ENCODE results near the gene ZNF335. TPM values are rescaled to one million over a fixed set of nuclear protein-coding genes. Genes with fewer than 3 reads are reported as not detected.
A peak's percentile ranks its signal among the peaks of the same experiment; 100 is the strongest.

ZNF335 gene
- total and polyA plus RNA-seq, 2 of the 13 experiments (the other 11 are each of a cell fraction or from before 2014, with no cell fraction given) = 9.7 to 13.7 TPM

DNA sequence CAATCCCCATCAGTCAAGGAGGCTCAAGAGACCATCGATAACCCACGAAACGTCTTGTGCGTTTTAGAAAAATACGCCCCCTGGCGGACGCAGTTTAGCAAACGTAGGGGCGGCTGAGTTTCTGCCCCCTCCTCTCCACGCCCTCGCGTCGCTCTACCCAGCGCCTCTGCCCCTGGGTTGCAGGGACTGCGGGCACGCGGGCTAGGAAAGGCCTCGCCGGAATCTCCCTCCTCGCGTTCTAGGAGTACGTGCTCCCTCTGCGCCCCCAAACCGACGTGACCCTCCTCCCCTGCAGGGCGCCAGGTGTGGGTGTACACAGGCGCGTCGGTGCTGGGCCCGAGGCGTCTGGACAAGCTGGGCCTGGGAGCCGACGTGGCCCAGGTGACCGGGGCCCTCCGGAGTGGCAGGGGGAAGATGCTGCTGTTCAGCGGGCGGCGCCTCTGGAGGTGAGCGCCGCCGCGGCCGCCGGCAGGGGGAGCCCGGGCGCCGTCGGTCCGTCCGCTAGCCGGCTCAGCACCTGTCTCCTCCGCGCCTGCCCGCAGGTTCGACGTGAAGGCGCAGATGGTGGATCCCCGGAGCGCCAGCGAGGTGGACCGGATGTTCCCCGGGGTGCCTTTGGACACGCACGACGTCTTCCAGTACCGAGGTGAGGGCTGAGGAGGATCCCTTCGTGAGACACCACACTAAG lies 42.0 kb upstream of the ZNF335 start (continued):
- TF ChIP-seq, protein P1, sequence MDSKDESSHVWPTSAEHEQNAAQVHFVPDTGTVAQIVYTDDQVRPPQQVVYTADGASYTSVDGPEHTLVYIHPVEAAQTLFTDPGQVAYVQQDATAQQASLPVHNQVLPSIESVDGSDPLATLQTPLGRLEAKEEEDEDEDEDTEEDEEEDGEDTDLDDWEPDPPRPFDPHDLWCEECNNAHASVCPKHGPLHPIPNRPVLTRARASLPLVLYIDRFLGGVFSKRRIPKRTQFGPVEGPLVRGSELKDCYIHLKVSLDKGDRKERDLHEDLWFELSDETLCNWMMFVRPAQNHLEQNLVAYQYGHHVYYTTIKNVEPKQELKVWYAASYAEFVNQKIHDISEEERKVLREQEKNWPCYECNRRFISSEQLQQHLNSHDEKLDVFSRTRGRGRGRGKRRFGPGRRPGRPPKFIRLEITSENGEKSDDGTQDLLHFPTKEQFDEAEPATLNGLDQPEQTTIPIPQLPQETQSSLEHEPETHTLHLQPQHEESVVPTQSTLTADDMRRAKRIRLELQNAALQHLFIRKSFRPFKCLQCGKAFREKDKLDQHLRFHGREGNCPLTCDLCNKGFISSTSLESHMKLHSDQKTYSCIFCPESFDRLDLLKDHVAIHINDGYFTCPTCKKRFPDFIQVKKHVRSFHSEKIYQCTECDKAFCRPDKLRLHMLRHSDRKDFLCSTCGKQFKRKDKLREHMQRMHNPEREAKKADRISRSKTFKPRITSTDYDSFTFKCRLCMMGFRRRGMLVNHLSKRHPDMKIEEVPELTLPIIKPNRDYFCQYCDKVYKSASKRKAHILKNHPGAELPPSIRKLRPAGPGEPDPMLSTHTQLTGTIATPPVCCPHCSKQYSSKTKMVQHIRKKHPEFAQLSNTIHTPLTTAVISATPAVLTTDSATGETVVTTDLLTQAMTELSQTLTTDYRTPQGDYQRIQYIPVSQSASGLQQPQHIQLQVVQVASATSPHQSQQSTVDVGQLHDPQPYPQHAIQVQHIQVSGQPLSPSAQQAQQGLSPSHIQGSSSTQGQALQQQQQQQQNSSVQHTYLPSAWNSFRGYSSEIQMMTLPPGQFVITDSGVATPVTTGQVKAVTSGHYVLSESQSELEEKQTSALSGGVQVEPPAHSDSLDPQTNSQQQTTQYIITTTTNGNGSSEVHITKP (CRISPR knock-in tag; IDR thresholded peaks at IDR 0.05; ENCODE audit: low read depth) = no peak
- TF ChIP-seq BCL6 (CRISPR knock-in tag; IDR thresholded peaks at IDR 0.05) (peak; percentile 6; the same call in 1 of the 2 replicates), ZNF44 (CRISPR knock-in tag; IDR thresholded peaks at IDR 0.05) (no peak), ISX (CRISPR knock-in tag; conservative IDR thresholded peaks at IDR 0.05) (peak; percentile 3; the same call in 1 of the 2 replicates), KAT2B (IDR thresholded peaks at IDR 0.05; ENCODE audit: borderline replicate concordance, low read depth, low read length) (no peak), SCMH1 (CRISPR knock-in tag; IDR thresholded peaks at IDR 0.05; ENCODE audit: borderline replicate concordance) (no peak), CHD4 (IDR thresholded peaks at IDR 0.05; ENCODE audit: borderline replicate concordance, low read length) (no peak), TBX2 (CRISPR knock-in tag; IDR thresholded peaks at IDR 0.05; ENCODE audit: borderline replicate concordance) (peak; percentile 48), SOX13 (IDR thresholded peaks at IDR 0.05) (no peak), SOX13 (CRISPR knock-in tag; conservative IDR thresholded peaks at IDR 0.05 in 1 of 2, IDR thresholded peaks at IDR 0.05 in 1 of 2) (peak in 1 of 2 experiments; percentile 19; a peak in 1 of 4 replicates), ZNF34 (CRISPR knock-in tag; IDR thresholded peaks at IDR 0.05; ENCODE audit: borderline replicate concordance) (peak; percentile 90; the same call in 1 of the 2 replicates), SMAD9 (CRISPR knock-in tag; IDR thresholded peaks at IDR 0.05) (no peak), ZNF3 (CRISPR knock-in tag; IDR thresholded peaks at IDR 0.05) (no peak)
- TF ChIP-seq, protein P2, sequence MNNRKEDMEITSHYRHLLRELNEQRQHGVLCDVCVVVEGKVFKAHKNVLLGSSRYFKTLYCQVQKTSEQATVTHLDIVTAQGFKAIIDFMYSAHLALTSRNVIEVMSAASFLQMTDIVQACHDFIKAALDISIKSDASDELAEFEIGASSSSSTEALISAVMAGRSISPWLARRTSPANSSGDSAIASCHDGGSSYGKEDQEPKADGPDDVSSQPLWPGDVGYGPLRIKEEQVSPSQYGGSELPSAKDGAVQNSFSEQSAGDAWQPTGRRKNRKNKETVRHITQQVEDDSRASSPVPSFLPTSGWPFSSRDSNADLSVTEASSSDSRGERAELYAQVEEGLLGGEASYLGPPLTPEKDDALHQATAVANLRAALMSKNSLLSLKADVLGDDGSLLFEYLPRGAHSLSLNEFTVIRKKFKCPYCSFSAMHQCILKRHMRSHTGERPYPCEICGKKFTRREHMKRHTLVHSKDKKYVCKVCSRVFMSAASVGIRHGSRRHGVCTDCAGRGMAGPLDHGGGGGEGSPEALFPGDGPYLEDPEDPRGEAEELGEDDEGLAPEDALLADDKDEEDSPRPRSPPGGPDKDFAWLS (CRISPR knock-in tag; IDR thresholded peaks at IDR 0.05; ENCODE audit: borderline replicate concordance) = peak; percentile 81; the same call in 1 of the 2 replicates
- TF ChIP-seq, protein P3, sequence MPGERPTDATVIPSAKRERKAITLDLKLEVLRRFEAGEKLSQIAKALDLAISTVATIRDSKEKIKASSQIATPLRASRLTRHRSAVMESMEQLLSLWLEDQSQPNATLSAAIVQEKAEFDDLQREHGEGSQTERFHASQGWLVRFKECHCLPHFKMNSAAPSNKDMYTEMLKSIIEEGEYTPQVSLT (CRISPR knock-in tag; IDR thresholded peaks at IDR 0.05; ENCODE audit: borderline replicate concordance, low read depth) = no peak
- TF ChIP-seq, protein P4, sequence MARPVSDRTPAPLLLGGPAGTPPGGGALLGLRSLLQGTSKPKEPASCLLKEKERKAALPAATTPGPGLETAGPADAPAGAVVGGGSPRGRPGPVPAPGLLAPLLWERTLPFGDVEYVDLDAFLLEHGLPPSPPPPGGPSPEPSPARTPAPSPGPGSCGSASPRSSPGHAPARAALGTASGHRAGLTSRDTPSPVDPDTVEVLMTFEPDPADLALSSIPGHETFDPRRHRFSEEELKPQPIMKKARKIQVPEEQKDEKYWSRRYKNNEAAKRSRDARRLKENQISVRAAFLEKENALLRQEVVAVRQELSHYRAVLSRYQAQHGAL (CRISPR knock-in tag; IDR thresholded peaks at IDR 0.05; ENCODE audit: not compliant biosample characterization) = no peak
- TF ChIP-seq, protein P5, sequence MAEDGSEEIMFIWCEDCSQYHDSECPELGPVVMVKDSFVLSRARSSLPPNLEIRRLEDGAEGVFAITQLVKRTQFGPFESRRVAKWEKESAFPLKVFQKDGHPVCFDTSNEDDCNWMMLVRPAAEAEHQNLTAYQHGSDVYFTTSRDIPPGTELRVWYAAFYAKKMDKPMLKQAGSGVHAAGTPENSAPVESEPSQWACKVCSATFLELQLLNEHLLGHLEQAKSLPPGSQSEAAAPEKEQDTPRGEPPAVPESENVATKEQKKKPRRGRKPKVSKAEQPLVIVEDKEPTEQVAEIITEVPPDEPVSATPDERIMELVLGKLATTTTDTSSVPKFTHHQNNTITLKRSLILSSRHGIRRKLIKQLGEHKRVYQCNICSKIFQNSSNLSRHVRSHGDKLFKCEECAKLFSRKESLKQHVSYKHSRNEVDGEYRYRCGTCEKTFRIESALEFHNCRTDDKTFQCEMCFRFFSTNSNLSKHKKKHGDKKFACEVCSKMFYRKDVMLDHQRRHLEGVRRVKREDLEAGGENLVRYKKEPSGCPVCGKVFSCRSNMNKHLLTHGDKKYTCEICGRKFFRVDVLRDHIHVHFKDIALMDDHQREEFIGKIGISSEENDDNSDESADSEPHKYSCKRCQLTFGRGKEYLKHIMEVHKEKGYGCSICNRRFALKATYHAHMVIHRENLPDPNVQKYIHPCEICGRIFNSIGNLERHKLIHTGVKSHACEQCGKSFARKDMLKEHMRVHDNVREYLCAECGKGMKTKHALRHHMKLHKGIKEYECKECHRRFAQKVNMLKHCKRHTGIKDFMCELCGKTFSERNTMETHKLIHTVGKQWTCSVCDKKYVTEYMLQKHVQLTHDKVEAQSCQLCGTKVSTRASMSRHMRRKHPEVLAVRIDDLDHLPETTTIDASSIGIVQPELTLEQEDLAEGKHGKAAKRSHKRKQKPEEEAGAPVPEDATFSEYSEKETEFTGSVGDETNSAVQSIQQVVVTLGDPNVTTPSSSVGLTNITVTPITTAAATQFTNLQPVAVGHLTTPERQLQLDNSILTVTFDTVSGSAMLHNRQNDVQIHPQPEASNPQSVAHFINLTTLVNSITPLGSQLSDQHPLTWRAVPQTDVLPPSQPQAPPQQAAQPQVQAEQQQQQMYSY (CRISPR knock-in tag; IDR thresholded peaks at IDR 0.05) = no peak
- TF ChIP-seq, protein P6, sequence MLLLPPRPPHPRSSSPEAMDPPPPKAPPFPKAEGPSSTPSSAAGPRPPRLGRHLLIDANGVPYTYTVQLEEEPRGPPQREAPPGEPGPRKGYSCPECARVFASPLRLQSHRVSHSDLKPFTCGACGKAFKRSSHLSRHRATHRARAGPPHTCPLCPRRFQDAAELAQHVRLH (CRISPR knock-in tag; IDR thresholded peaks at IDR 0.05; ENCODE audit: borderline replicate concordance, low read depth) = peak; percentile 82; the same call in 1 of the 2 replicates

All from HepG2 (cell line).